SK-N-SH (cell line): ENCODE measurements around the gene CSTB. TPM values are rescaled to one million over a fixed set of nuclear protein-coding genes. Genes with fewer than 3 reads are reported as not detected.

Experiments
- CTCF ChIA-PET: fragments of 300-600, 350-600 bp; formaldehyde crosslinking; extraction: SDS; loops from one replicate; lab custom pipeline; 2021; lab: Yijun Ruan, JAX
- POLR2A ChIA-PET: fragments of 350-600 bp; sonication (Branson Sonifier 250); formaldehyde crosslinking; extraction: SDS; loops from one replicate; lab custom pipeline; 2020; ENCODE audit warnings: antibody characterized with exemption, inconsistent platforms; lab: Yijun Ruan, JAX
- DNase-seq: peaks from one replicate; pipeline ENCODE4 v3.0.0; 2012
- H2AFZ ChIP-seq: fragments of 200-600 bp; sonication (generic); 2 replicates; pipeline ENCODE4 v1.8.1; 2016; ENCODE audit warnings: antibody characterized with exemption, mild to moderate bottlenecking, low read depth
- H3F3A ChIP-seq: fragments of 200-600 bp; sonication (generic); replicated peaks from 2 replicates; pipeline ENCODE3; 2016; ENCODE audit warnings: antibody characterized with exemption, mild to moderate bottlenecking; ENCODE audit not compliant: insufficient read depth
- H3K27ac ChIP-seq, 2 experiments: fragments of 200-500 bp in 1 of 2; fragments of 200-600 bp in 1 of 2; sonication (Bioruptor generic) in 1 of 2; sonication (generic), shearing (Covaris generic) in 1 of 2; 2 replicates each; pipeline versions ENCODE4 v1.5.1 to v1.6.1; 2014 to 2016; ENCODE audit warnings: low read depth in 2 of 2, inconsistent platforms in 1 of 2, low read length in 1 of 2, mild to moderate bottlenecking in 1 of 2, mixed read lengths in 1 of 2
- H3K27me3 ChIP-seq: fragments of 200-600 bp; sonication (generic), shearing (Covaris generic); 2 replicates; pipeline ENCODE4 v1.6.1; 2016; ENCODE audit warnings: mixed run types; ENCODE audit not compliant: insufficient read depth
- H3K36me3 ChIP-seq, 2 experiments: fragments of 200-500 bp in 1 of 2; fragments of 200-600 bp in 1 of 2; sonication (Bioruptor generic) in 1 of 2; sonication (generic) in 1 of 2; replicated peaks in 1 of 2; 2 replicates each; pipeline versions ENCODE3 to v1.5.1; 2014 to 2016; ENCODE audit warnings: low read length in 1 of 2, mild to moderate bottlenecking in 1 of 2; ENCODE audit not compliant: insufficient read depth in 2 of 2, control insufficient read depth in 1 of 2
- H3K4me1 ChIP-seq, 2 experiments: fragments of 200-500 bp in 1 of 2; fragments of 200-600 bp in 1 of 2; sonication (Bioruptor generic) in 1 of 2; sonication (generic), shearing (Covaris generic) in 1 of 2; 2 replicates each; pipeline versions ENCODE4 v1.5.1 to v1.6.1; 2014 to 2016; ENCODE audit warnings: low read depth in 1 of 2, low read length in 1 of 2, mixed run types in 1 of 2; ENCODE audit not compliant: insufficient read depth in 2 of 2, control insufficient read depth in 1 of 2
- H3K4me2 ChIP-seq: fragments of 200-600 bp; sonication (generic), shearing (Covaris generic); 2 replicates; pipeline ENCODE4 v1.6.1; 2017; ENCODE audit warnings: mixed run types
- H3K4me3 ChIP-seq, 2 experiments: fragments of 200-500 bp in 1 of 2; fragments of 200-600 bp in 1 of 2; sonication (Bioruptor generic) in 1 of 2; sonication (generic), shearing (Covaris generic) in 1 of 2; 2 replicates each; pipeline versions ENCODE4 v1.5.1 to v1.8.1; 2014 to 2016; ENCODE audit warnings: low read depth in 2 of 2, inconsistent platforms in 1 of 2, low read length in 1 of 2, mild to moderate bottlenecking in 1 of 2, mixed read lengths in 1 of 2, moderate library complexity in 1 of 2
- H3K79me2 ChIP-seq: fragments of 200-600 bp; sonication (generic); 2 replicates; pipeline ENCODE4 v1.8.1; 2017; ENCODE audit warnings: mild to moderate bottlenecking; ENCODE audit not compliant: insufficient read depth
- H3K9ac ChIP-seq: fragments of 200-600 bp; sonication (generic); 2 replicates; pipeline ENCODE4 v1.6.1; 2017; ENCODE audit warnings: mixed run types
- H3K9me2 ChIP-seq: fragments of 200-600 bp; sonication (generic); 2 replicates; pipeline ENCODE4 v1.6.1; 2017; ENCODE audit warnings: mixed run types
- H3K9me3 ChIP-seq: fragments of 200-600 bp; sonication (generic); 2 replicates; pipeline ENCODE4 v1.6.1; 2017; ENCODE audit warnings: mixed run types, mild to moderate bottlenecking, moderate library complexity
- H4K20me1 ChIP-seq: fragments of 200-600 bp; sonication (generic); 2 replicates; pipeline ENCODE4 v1.6.1; 2017; ENCODE audit warnings: mild to moderate bottlenecking, mixed run types; ENCODE audit not compliant: insufficient read depth
- CHD2 ChIP-seq: fragments of 150-350 bp; IDR thresholded peaks from 2 replicates; pipeline ENCODE4 v1.6.1; 2018; ENCODE audit warnings: low read length; ENCODE audit not compliant: partially characterized antibody
- GATA2 ChIP-seq: sonication (generic); formaldehyde crosslinking; IDR thresholded peaks from 2 replicates; pipeline ENCODE4 v1.5.0; 2020; ENCODE audit warnings: mild to moderate bottlenecking, missing genetic modification reagents
- JUND ChIP-seq: IDR thresholded peaks from 2 replicates; pipeline ENCODE4 v1.4.0; 2012
- MEF2A ChIP-seq: IDR thresholded peaks from 2 replicates; pipeline ENCODE4 v1.4.0; 2012; ENCODE audit warnings: low read depth, borderline replicate concordance
- PBX3 ChIP-seq: IDR thresholded peaks from 2 replicates; pipeline ENCODE4; 2012
- POLR2AphosphoS5 ChIP-seq: IDR thresholded peaks from 2 replicates; pipeline ENCODE4 v1.6.1; 2012; ENCODE audit warnings: low read depth, low read length
- RFX5 ChIP-seq: IDR thresholded peaks from 2 replicates; pipeline ENCODE4 v1.6.1; 2012; ENCODE audit warnings: mild to moderate bottlenecking, improper control_type of control experiment, low read length
- RXRA ChIP-seq: IDR thresholded peaks from 2 replicates; pipeline ENCODE4 v1.4.0; 2012; ENCODE audit warnings: low read depth, mild to moderate bottlenecking, borderline replicate concordance
- SMC3 ChIP-seq: IDR thresholded peaks from 2 replicates; pipeline ENCODE4 v1.6.1; 2012; ENCODE audit warnings: low read depth, low read length, improper control_type of control experiment
- TAF1 ChIP-seq: IDR thresholded peaks from 2 replicates; pipeline ENCODE4 v1.6.1; 2012; ENCODE audit warnings: low read depth, mild to moderate bottlenecking, low read length, moderate library complexity, borderline replicate concordance
- TCF12 ChIP-seq: IDR thresholded peaks from 2 replicates; pipeline ENCODE4 v1.4.0; 2012
- TEAD4 ChIP-seq: IDR thresholded peaks from 2 replicates; pipeline ENCODE4 v1.4.0; 2012; ENCODE audit warnings: mild to moderate bottlenecking, borderline replicate concordance; ENCODE audit not compliant: insufficient read depth
- USF2 ChIP-seq: fragments of 150-350 bp; IDR thresholded peaks from 2 replicates; pipeline ENCODE4 v1.6.1; 2017; ENCODE audit warnings: antibody characterized with exemption, low read length, low read depth, borderline replicate concordance
- YY1 ChIP-seq: IDR thresholded peaks from 2 replicates; pipeline ENCODE4 v1.4.0; 2012; ENCODE audit warnings: low read depth, mild to moderate bottlenecking
- WGBS: methylation state at CpG from one replicate; pipeline ENCODE4 v1.1.6; 2017; ENCODE audit warnings: low lambda C conversion rate; 5-methylcytosine and 5-hydroxymethylcytosine counted together
- polyA plus RNA-seq, 3 experiments: library from polyadenylated mRNA; depleted of rRNA; stranded (reverse); fragments of >200 nt; gene quantifications; 2 replicates each; pipeline ENCODE4 v1.2.3, GENCODE V29; 2012
- TF ChIP-seq, protein P1 (sequence below): fragments of 200-600 bp; sonication (generic); IDR thresholded peaks from 2 replicates; pipeline ENCODE4 v1.6.1; 2017; ENCODE audit warnings: antibody characterized with exemption, mild to moderate bottlenecking, moderate library complexity

Gene CSTB
- polyA plus RNA-seq, 1 of the 3 experiments (the other 2 are of a cell fraction) = 101 TPM

GRCh38 chr21:43818685-43819084, 42.6 kb upstream of the CSTB start:
- Histone ChIP-seq H3K9me3 (no peaks in the 10 kb centered on the region), H3K4me1 (no peaks in the 10 kb centered on the region), H2AFZ (no peak overlapping the region), H3K36me3 (no peaks in the 10 kb centered on the region), H4K20me1 (no peaks in the 10 kb centered on the region), H3K9ac (no peak overlapping the region), H3K79me2 (no peaks in the 10 kb centered on the region), H3K9me2 (no peaks in the 10 kb centered on the region), H3F3A (no peaks in the 10 kb centered on the region), H3K27me3 (no peaks in the 10 kb centered on the region), H3K4me3 (no peak overlapping the region), H3K27ac (no peak overlapping the region), H3K4me2 (no peak overlapping the region)
- TF ChIP-seq GATA2 (CRISPR knock-in tag) = no peak
- no peak for TF ChIP-seq CHD2
- TF ChIP-seq USF2 = no peak
- TF ChIP-seq JUND = no peak
- no peak for TF ChIP-seq RFX5
- no peak for TF ChIP-seq POLR2AphosphoS5
- no peak for TF ChIP-seq RXRA
- TF ChIP-seq PBX3 = no peak
- TF ChIP-seq MEF2A = no peak
- TF ChIP-seq TAF1 = no peak
- no peak for TF ChIP-seq TCF12
- no peak for TF ChIP-seq TEAD4
- no peak for TF ChIP-seq SMC3
- TF ChIP-seq YY1 = no peak
- TF ChIP-seq, protein P1, sequence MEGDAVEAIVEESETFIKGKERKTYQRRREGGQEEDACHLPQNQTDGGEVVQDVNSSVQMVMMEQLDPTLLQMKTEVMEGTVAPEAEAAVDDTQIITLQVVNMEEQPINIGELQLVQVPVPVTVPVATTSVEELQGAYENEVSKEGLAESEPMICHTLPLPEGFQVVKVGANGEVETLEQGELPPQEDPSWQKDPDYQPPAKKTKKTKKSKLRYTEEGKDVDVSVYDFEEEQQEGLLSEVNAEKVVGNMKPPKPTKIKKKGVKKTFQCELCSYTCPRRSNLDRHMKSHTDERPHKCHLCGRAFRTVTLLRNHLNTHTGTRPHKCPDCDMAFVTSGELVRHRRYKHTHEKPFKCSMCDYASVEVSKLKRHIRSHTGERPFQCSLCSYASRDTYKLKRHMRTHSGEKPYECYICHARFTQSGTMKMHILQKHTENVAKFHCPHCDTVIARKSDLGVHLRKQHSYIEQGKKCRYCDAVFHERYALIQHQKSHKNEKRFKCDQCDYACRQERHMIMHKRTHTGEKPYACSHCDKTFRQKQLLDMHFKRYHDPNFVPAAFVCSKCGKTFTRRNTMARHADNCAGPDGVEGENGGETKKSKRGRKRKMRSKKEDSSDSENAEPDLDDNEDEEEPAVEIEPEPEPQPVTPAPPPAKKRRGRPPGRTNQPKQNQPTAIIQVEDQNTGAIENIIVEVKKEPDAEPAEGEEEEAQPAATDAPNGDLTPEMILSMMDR = no peak
- POLR2A ChIA-PET = no interaction called here
- WGBS = 39% methylated on average over 3 of the region's 3 CpGs
- DNase-seq = no peak
- CTCF ChIA-PET = interaction anchor here (1.3 kb wide), 1 partner anchor 8 kb away, joined by 3 read pairs; no protein-coding TSS in a partner anchor
